ENCODE measurements around the gene ATF7.

Gene ATF7

GRCh38 chr12:53624956-53625355, 1.2 kb downstream of the ATF7 start:
- CTCF ChIA-PET, result interaction anchor here (0.7 to 1.4 kb wide), 2 partner anchors 51 to 627 kb away, joined by 3 to 4 read pairs; partner anchors contain the start of gene ATP5MC2
- no peak overlapping the region for H3K27ac ChIP-seq
- no peak for TF ChIP-seq CTCF (conservative IDR thresholded peaks at IDR 0.05; ENCODE audit: low read depth)
- POLR2A ChIA-PET (ENCODE audit: low non-redundant PET), result no interaction called here
- DNase-seq (ENCODE audit: low spot score), result peak; percentile 7

- ChIA-PET POLR2A (ENCODE audit: low non-redundant PET) (interaction anchor here (0.7 kb wide), 1 partner anchor 1376 kb away, joined by 4 read pairs; no protein-coding TSS in a partner anchor), CTCF (interaction anchor here (0.7 to 1.4 kb wide), 3 partner anchors 9 to 627 kb away, joined by 3 to 4 read pairs (median 3); partner anchors contain the start of gene ATP5MC2)
- no peak for TF ChIP-seq CTCF (conservative IDR thresholded peaks at IDR 0.05; ENCODE audit: low read depth)
- H3K27ac ChIP-seq, result no peak overlapping the region
- DNase-seq (ENCODE audit: low spot score), result no peak
Observed at GRCh38 chr12:53624458-53624857, 1.7 kb downstream of the ATF7 start.

GRCh38 chr12:53623548-53624385, 2.4 kb downstream of the ATF7 start:
- H3K27ac ChIP-seq, result no peak overlapping the region
- DNase-seq (ENCODE audit: low spot score), result no peak
- CTCF ChIA-PET, result interaction anchor here (0.9 to 1.4 kb wide), 2 partner anchors 9 to 52 kb away, joined by 3 to 4 read pairs; partner anchors contain the start of gene ATP5MC2
- TF ChIP-seq CTCF (conservative IDR thresholded peaks at IDR 0.05; ENCODE audit: low read depth), result no peak
- POLR2A ChIA-PET (ENCODE audit: low non-redundant PET), result interaction anchor here (0.7 kb wide), 1 partner anchor 1375 kb away, joined by 4 read pairs; no protein-coding TSS in a partner anchor

- no peak for DNase-seq (ENCODE audit: low spot score)
- H3K27ac ChIP-seq, result peak overlapping the region; percentile 31
- ChIA-PET POLR2A (ENCODE audit: low non-redundant PET) (interaction anchor here (0.6 kb wide), 2 partner anchors 37 to 50 kb away, joined by 3 read pairs; no protein-coding TSS in a partner anchor), CTCF (interaction anchor here (0.8 kb wide), 1 partner anchor 27 kb away, joined by 5 read pairs; no protein-coding TSS in a partner anchor)
- TF ChIP-seq CTCF (conservative IDR thresholded peaks at IDR 0.05; ENCODE audit: low read depth), result no peak
Observed at GRCh38 chr12:53622724-53623123, 3.5 kb downstream of the ATF7 start.

- CTCF ChIA-PET, result interaction anchor here (0.8 kb wide), 1 partner anchor 69 kb away, joined by 9 read pairs; no protein-coding TSS in a partner anchor
- peak overlapping the region; percentile 37 for H3K27ac ChIP-seq
Observed at GRCh38 chr12:53618275-53618674, 7.9 kb downstream of the ATF7 start.

More at GRCh38 chr12:53618275-53618674, 7.9 kb downstream of the ATF7 start:
- TF ChIP-seq CTCF (conservative IDR thresholded peaks at IDR 0.05; ENCODE audit: low read depth), result no peak
- no peak for DNase-seq (ENCODE audit: low spot score)
- POLR2A ChIA-PET (ENCODE audit: low non-redundant PET), result no interaction called here
